HG02852 (cell line): ENCODE data around the gene CATSPERD.
"Not testable (repeated sequence)": the region's sequence is repeated elsewhere in the genome, so short reads cannot be mapped to it uniquely, and the experiment has no call there.

Source experiments
- ATAC-seq: cut with Tn5 transposase; IDR thresholded peaks from one replicate; pipeline ENCODE4 v1.9.1; 2021; ENCODE audit warnings: mild to moderate bottlenecking, moderate library complexity; ENCODE audit not compliant: unreplicated experiment

Gene CATSPERD

GRCh38 chr19:5686326-5686646, 34.2 kb upstream of the CATSPERD start:
- ATAC-seq: no peak

DNA sequence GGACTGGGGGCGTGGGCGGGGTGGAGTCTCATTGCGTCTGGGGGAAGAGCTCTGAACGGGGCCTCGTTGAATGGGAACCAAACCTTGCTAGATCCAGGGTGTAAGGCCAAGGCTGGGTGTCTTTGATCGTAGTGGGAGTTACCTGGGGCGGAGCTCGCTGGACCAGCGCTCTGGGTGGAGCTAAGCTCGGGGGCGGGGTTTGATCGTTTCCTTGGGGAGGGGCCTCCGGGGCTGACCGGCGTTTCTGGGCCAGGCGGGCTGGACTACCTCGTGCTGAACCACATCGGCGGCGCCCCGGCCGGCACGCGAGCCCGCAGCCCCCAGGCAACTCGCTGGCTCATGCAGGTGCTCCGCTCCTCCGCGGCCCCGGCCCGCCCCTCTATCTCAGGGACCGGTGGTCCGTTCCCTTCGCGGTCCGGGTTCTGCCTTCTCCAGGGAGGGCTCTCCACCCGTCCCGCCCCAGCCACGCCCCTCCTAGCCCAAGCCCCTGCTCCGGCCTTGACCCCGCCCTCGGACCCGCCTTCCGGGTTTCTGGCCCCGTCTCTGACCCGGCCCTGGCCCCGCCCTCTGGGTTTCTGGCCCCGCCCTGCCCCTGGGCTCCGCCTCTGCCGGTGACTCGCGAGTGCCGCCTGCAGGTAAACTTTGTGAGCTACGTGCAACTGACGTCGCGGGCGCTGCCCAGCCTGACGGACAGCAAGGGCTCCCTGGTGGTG, 33.6 kb upstream of the CATSPERD start:
- peak; percentile 54 for ATAC-seq

GRCh38 chr19:5687360-5688198, 32.9 kb upstream of the CATSPERD start:
- ATAC-seq: no peak

- not testable (repeated sequence) for ATAC-seq
These were observed 32.1 kb upstream of the CATSPERD start for GRCh38 chr19:5688262-5688881.

DNA sequence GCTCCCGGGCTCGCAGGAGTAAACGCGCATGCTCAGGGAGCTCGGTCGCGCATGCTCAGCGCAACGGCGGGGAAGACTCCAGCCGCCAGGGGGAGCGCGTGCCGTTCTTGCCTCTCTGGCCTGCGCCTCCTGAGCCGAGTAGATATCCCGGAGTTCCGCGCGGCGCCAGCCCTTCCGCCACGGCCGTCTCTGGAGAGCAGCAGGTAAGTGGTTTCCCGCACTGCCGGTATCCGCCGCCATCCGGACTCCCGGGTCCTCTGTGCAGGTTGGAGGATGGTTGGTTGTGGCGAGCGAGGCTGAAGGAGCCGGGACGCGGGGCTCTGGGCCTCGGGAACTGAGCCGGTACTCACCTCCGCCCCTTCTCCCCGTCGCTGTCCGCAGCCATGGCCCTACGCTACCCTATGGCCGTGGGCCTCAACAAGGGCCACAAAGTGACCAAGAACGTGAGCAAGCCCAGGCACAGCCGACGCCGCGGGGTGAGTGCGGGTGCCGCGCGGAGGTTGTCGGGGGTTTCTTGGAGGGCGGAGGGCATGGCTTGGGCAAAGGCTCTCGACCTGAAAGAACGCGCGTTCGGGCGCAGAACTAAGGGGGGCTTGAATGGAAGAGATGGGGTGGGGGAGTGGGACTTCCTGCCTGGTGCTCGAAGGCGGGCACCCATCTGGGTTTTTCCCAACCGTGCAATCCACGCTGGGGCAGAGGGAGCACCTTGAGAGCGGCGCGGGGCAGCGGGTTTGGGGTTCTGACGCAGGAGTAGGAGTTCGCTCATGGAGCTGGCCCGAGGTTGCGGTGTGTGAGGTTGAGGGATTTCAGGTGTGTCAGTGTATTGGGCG, 30.1 kb upstream of the CATSPERD start, which contains the start of gene RPL36:
Gene RPL36 (plus strand): TSS at position 171 of the 830 bp plus-strand sequence. CDS start 213 bp downstream, at position 384.
- no peak for ATAC-seq

- no peak for ATAC-seq
These were observed 29.2 kb upstream of the CATSPERD start for GRCh38 chr19:5690955-5691821.

DNA sequence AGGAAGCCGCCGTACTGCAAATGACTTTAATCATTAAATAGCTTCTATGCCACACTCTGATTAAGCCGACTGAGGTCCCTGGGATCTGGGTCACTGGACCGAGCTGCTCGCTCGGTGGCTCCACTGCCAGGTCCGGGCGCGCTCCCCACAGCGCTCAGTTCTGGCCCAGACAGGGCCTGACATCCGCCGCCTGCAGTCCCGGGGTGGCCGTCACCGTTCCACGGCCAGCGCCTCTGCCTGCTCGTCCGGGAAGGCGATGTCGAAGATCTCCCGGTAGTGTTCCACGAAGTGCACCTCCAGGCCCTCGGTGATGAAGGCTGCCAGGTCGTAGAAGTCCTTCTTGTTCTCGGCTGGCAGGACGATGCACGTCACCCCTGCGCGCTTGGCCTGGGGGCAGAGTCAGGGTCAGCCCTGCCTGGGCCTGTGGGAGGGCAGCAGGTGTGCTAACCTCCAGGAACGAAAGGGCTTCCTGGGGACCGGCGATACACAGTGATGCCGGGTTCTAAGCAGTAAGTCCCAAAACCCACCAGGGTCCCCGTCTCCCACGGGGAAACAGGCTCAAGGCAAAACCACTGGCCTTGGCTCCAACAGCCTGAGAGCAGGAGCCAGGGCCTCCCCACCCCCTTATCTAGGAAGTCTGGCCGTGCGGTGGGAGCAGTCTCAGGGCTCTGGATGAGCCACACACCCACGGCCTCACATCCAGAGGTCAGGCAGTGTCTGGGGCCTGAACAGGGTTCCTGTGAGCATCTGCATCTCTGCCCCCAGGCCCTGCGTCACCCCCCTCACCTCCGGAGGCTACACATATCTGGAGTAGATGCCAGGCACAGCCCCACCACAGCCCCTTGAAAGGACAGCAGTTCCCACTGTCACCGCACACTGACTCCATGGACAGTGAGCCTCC, 28.4 kb upstream of the CATSPERD start:
- no peak for ATAC-seq

GRCh38 chr19:5692723-5693194, 27.7 kb upstream of the CATSPERD start:
- ATAC-seq: no peak

GRCh38 chr19:5693195-5694166, 27.0 kb upstream of the CATSPERD start:
- no peak for ATAC-seq

- ATAC-seq: no peak
These were observed 26.1 kb upstream of the CATSPERD start for GRCh38 chr19:5694167-5694955.

DNA sequence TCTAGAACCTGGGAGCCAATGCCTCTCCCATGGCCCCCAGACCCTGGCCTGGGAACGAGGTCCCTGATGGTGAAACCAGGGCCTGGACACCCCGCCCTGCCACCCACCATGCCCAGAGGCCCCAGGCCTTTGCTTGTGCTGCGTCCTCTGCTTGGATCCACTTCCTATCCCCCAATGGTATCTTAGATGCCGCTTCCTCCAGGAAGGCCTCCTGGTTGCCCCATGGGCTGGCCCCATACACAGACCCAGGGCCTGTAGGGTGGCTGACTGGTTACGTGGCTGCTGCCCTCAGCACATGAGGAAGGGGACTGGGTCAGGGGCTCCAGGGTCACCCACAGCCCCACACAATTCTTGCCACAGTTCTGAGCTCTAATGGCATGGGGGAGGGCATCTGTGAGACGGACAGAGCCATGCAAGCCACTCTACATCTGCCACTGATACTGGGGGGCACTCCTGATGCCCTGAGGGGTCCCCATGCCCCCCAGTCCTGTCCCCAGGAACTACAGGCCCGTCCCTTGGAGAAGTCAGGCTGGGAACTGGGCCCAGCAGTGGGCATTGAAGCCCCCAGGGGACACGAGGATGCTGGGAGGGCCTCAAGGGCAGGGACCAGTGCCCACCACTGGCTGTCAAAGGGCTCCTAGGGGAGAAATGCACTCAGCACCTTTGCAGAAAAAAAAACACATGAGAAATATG, 25.3 kb upstream of the CATSPERD start:
- ATAC-seq: no peak

GRCh38 chr19:5695649-5696195, 24.7 kb upstream of the CATSPERD start:
- ATAC-seq: no peak

- ATAC-seq: no peak
These were observed 24.0 kb upstream of the CATSPERD start for GRCh38 chr19:5696196-5697021.

DNA sequence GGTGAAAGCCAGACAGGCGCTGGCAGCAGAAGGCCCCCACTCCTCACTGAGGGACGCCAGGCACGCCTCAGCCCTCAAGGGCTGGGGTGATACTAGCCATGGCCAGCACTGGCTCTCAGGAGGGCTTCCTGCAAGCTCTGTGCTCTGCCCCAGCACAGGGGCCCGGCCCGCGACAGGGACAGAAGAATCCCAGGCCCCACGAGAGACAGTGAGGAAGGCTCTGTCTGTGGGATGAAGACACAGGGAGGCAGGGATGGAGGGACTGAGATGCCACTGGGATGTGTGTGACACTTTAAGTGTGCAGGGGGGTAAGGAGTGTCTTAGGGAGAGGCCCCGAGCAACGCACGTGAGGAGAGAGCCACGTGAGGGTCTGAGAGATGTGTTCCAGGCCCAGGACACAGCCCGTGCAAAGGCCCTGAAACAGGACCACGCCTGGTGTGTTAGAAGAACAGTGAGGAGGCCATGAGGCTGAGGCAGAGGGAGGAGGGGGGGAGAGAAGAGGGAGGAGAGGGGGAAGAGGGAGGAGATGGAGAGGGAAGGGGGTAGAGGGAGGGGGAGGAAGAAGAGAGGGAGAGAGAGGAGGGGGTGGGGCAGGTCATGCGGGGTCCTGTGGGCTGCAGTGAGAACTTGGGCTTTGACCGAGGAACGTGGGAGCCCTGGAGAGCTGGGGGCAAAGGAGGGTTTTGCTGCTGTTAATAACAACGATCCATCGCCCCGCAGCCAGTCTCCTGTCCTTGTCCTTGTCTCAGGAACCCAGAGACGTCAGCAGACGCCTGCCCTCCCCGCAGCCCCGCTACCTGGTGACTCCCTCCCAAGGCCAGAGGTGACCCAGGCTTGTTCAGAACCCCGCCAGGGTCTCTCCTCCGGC, 23.2 kb upstream of the CATSPERD start:
- ATAC-seq: no peak
